Keratinocyte (primary cell): Measurements from ENCODE around the gene BCAS4. TPM values are rescaled to one million over a fixed set of nuclear protein-coding genes. Genes with fewer than 3 reads are reported as not detected.

Experiments
- DNase-seq: peaks from one replicate; pipeline ENCODE4 v3.0.0-alpha.2; 2011; ENCODE audit warnings: low read depth, missing footprints, low spot score
- FAIRE-seq: peaks from 2 replicates; lab custom pipeline; 2011; peaks lifted over from hg19 to GRCh38; lab: Jason Lieb, UNC
- H2AFZ ChIP-seq: 2 replicates; pipeline ENCODE4 v1.6.0; 2012; ENCODE audit warnings: low read length, control low read depth, inconsistent platforms; ENCODE audit not compliant: control insufficient read depth
- H3K27ac ChIP-seq: 2 replicates; pipeline ENCODE4 v1.5.1; 2011; ENCODE audit warnings: low read length; ENCODE audit not compliant: control insufficient read depth, insufficient read depth
- H3K27me3 ChIP-seq: 3 replicates; pipeline ENCODE4 v1.6.0; 2011; ENCODE audit warnings: low read length; ENCODE audit not compliant: control insufficient read depth, insufficient read depth; ENCODE audit errors: extremely low read depth
- H3K36me3 ChIP-seq, 2 experiments: 2 replicates in 1 of 2; 3 replicates in 1 of 2; pipeline ENCODE4 v1.5.1; 2011; ENCODE audit warnings: low read length in 2 of 2, mild to moderate bottlenecking in 1 of 2; ENCODE audit not compliant: control insufficient read depth in 2 of 2, insufficient read depth in 2 of 2; ENCODE audit errors: extremely low read depth in 1 of 2
- H3K4me1 ChIP-seq: 3 replicates; pipeline ENCODE4 v1.5.1; 2011; ENCODE audit warnings: low read length; ENCODE audit not compliant: control insufficient read depth, insufficient read depth; ENCODE audit errors: extremely low read depth
- H3K4me2 ChIP-seq: 3 replicates; pipeline ENCODE4 v1.6.0; 2011; ENCODE audit warnings: low read depth, low read length; ENCODE audit not compliant: control insufficient read depth, insufficient read depth; ENCODE audit errors: extremely low read depth
- H3K4me3 ChIP-seq, 3 experiments: fragments of 200-600 bp in 1 of 3; sonication (generic) in 1 of 3; 2 replicates in 2 of 3; 3 replicates in 1 of 3; pipeline ENCODE4 v1.5.1; 2011 to 2016; ENCODE audit warnings: low read length in 3 of 3, mild to moderate bottlenecking in 3 of 3, control low read depth in 2 of 3, inconsistent platforms in 1 of 3, low read depth in 1 of 3, mixed read lengths in 1 of 3, mixed run types in 1 of 3, moderate library complexity in 1 of 3; ENCODE audit not compliant: control insufficient read depth in 2 of 3, insufficient read depth in 2 of 3; ENCODE audit errors: extremely low read depth in 1 of 3
- H3K79me2 ChIP-seq: 2 replicates; pipeline ENCODE4 v1.6.0; 2012; ENCODE audit warnings: low read length; ENCODE audit not compliant: control insufficient read depth, insufficient read depth
- H3K9ac ChIP-seq: 3 replicates; pipeline ENCODE4 v1.6.0; 2011; ENCODE audit warnings: low read length; ENCODE audit not compliant: control insufficient read depth, insufficient read depth; ENCODE audit errors: extremely low read depth
- H3K9me1 ChIP-seq: 3 replicates; pipeline ENCODE4 v1.6.0; 2011; ENCODE audit warnings: low read length; ENCODE audit not compliant: control insufficient read depth, insufficient read depth; ENCODE audit errors: extremely low read depth
- H3K9me3 ChIP-seq: 2 replicates; pipeline ENCODE4 v1.5.1; 2012; ENCODE audit warnings: low read depth, low read length; ENCODE audit not compliant: control insufficient read depth
- H4K20me1 ChIP-seq: 3 replicates; pipeline ENCODE4 v1.6.0; 2011; ENCODE audit warnings: low read length; ENCODE audit not compliant: control insufficient read depth, insufficient read depth; ENCODE audit errors: extremely low read depth
- CTCF ChIP-seq, 3 experiments: IDR thresholded peaks in 1 of 3; conservative IDR thresholded peaks in 1 of 3; optimal IDR thresholded peaks in 1 of 3; 2 replicates in 2 of 3; 3 replicates in 1 of 3; pipeline versions ENCODE3 to v1.5.1; 2011; ENCODE audit warnings: low read length in 3 of 3, mild to moderate bottlenecking in 3 of 3, moderate library complexity in 2 of 3, control low read depth in 1 of 3, inconsistent platforms in 1 of 3; ENCODE audit not compliant: insufficient read depth in 2 of 3; ENCODE audit errors: extremely low read depth in 1 of 3
- EZH2 ChIP-seq: IDR thresholded peaks from one replicate; pipeline ENCODE4 v1.6.1; 2012; ENCODE audit warnings: inconsistent platforms, mild to moderate bottlenecking, low read length, moderate library complexity
- dilution Hi-C: fragments of 300-500 bp; cut with MboI; formaldehyde crosslinking; loops from one replicate; pipeline ENCODE4 v1.7.0; 2020; ENCODE audit warnings: low sequenced_read_pairs; ENCODE audit not compliant: extremely low pct_ligation_motif_present
- polyA plus RNA-seq, 5 experiments: library from polyadenylated mRNA; depleted of rRNA in 3 of 5; stranded (reverse) in 3 of 5; stranded (forward) in 1 of 5; unstranded in 1 of 5; fragments of >200 nt; gene quantifications; 1 replicate in 1 of 5; 2 replicates in 3 of 5; 3 replicates in 1 of 5; pipeline versions ENCODE4 v1.2.1 to v1.2.3, GENCODE V29; 2011 to 2012; ENCODE audit warnings: missing spikeins in 2 of 5, low read depth in 1 of 5, low replicate concordance in 1 of 5

The BCAS4 gene
- polyA plus RNA-seq, 1 donor (not counting 4 experiments of a cell fraction or from before 2014, with no cell fraction given) = 13.8 TPM

- no peak for FAIRE-seq
- no peak overlapping the region for H3K4me3 ChIP-seq
Observed at GRCh38 chr20:50821257-50821921, 26.5 kb downstream of the BCAS4 start.

GRCh38 chr20:50821994-50822393, 27.1 kb downstream of the BCAS4 start:
- Histone ChIP-seq H3K36me3 (peaks cover 0 to 2% of the 10 kb centered on the region in 2 experiments), H3K27ac (no peak overlapping the region), H4K20me1 (no peaks in the 10 kb centered on the region), H3K27me3 (no peaks in the 10 kb centered on the region), H3K9ac (no peak overlapping the region), H3K4me1 (no peaks in the 10 kb centered on the region), H3K4me3 (no peak overlapping the region), H3K9me3 (no peaks in the 10 kb centered on the region), H2AFZ (no peak overlapping the region), H3K79me2 (no peaks in the 10 kb centered on the region), H3K9me1 (no peaks in the 10 kb centered on the region), H3K4me2 (no peak overlapping the region)
- TF ChIP-seq CTCF (optimal IDR thresholded peaks at IDR 0.05 in 1 of 3, IDR thresholded peaks at IDR 0.05 in 1 of 3, conservative IDR thresholded peaks at IDR 0.05 in 1 of 3; ENCODE audit: extremely low read depth in 1 of 3, insufficient read depth in 2 of 3, low read length in 3 of 3) = no peak
- TF ChIP-seq EZH2 = no peak
- DNase-seq = no peak
- no peak for FAIRE-seq
- dilution Hi-C loops = no loop called here

More at GRCh38 chr20:50821257-50821921, 26.5 kb downstream of the BCAS4 start:
- dilution Hi-C loops = no loop called here
- Histone ChIP-seq H3K79me2 (no peaks in the 10 kb centered on the region), H3K36me3 (peaks cover 0 to 2% of the 10 kb centered on the region in 2 experiments), H3K9me3 (no peaks in the 10 kb centered on the region), H3K27ac (no peak overlapping the region), H4K20me1 (no peaks in the 10 kb centered on the region), H3K27me3 (no peaks in the 10 kb centered on the region), H2AFZ (no peak overlapping the region), H3K4me2 (no peak overlapping the region), H3K9ac (no peak overlapping the region), H3K9me1 (no peaks in the 10 kb centered on the region), H3K4me1 (no peaks in the 10 kb centered on the region)
- no peak for DNase-seq
- TF ChIP-seq EZH2 (no peak), CTCF (optimal IDR thresholded peaks at IDR 0.05 in 1 of 3, IDR thresholded peaks at IDR 0.05 in 1 of 3, conservative IDR thresholded peaks at IDR 0.05 in 1 of 3; ENCODE audit: extremely low read depth in 1 of 3, insufficient read depth in 2 of 3, low read length in 3 of 3) (no peak)
